IMR-90 (cell line): ENCODE measurements around the gene LRIG1. TPM values are rescaled to one million over a fixed set of nuclear protein-coding genes. Genes with fewer than 3 reads are reported as not detected.

Experiments
- ATAC-seq: fragments of 200-7000 bp; cut with Tn5 transposase; 2 replicates; pipeline ENCODE4 v1.9.1; 2020; ENCODE audit warnings: low read depth, mild to moderate bottlenecking, moderate library complexity
- BruUV-seq: library from RNA; stranded (reverse); fragments of 400-500 nt; replicated peaks from 2 replicates; lab custom pipeline; 2021; lab: Mats Ljungman, UMichigan
- CTCF ChIA-PET: fragments of 300-600 bp; formaldehyde crosslinking; extraction: SDS; loops from one replicate; lab custom pipeline; 2021; ENCODE audit warnings: antibody characterized with exemption; lab: Yijun Ruan, JAX
- POLR2A ChIA-PET: fragments of 300-600 bp; sonication (Branson Sonifier 250); formaldehyde crosslinking; loops from one replicate; lab custom pipeline; 2022; ENCODE audit warnings: antibody characterized with exemption; ENCODE audit not compliant: unreplicated experiment; lab: Charles Lee
- DNase-seq: peaks from one replicate; pipeline ENCODE4 v3.0.0; 2013
- H2AFZ ChIP-seq: replicated peaks from 2 replicates; pipeline ENCODE3; 2013; ENCODE audit warnings: low read length, mild to moderate bottlenecking; ENCODE audit not compliant: poor library complexity
- H2AK5ac ChIP-seq: 2 replicates; pipeline ENCODE4 v1.6.1; 2013; ENCODE audit warnings: low read depth, low read length, inconsistent platforms
- H2AK9ac ChIP-seq: replicated peaks from 2 replicates; pipeline ENCODE3; 2013; ENCODE audit warnings: mild to moderate bottlenecking, low read depth, low read length, moderate library complexity; ENCODE audit not compliant: poor library complexity
- H2BK120ac ChIP-seq: 2 replicates; pipeline ENCODE4 v1.6.1; 2013; ENCODE audit warnings: low read depth, low read length, inconsistent platforms
- H2BK15ac ChIP-seq: 3 replicates; pipeline ENCODE4 v1.6.1; 2013; ENCODE audit warnings: low read depth, low read length, inconsistent platforms
- H2BK20ac ChIP-seq: 2 replicates; pipeline ENCODE4 v1.6.1; 2013; ENCODE audit warnings: low read depth, mild to moderate bottlenecking, inconsistent platforms, low read length, moderate library complexity
- H2BK5ac ChIP-seq: 2 replicates; pipeline ENCODE4 v1.6.1; 2013; ENCODE audit warnings: mild to moderate bottlenecking, low read depth, low read length, inconsistent platforms; ENCODE audit not compliant: poor library complexity, severe bottlenecking
- H3K14ac ChIP-seq: replicated peaks from 2 replicates; pipeline ENCODE4 v1.6.1; 2013; ENCODE audit warnings: low read depth, low read length, inconsistent platforms
- H3K18ac ChIP-seq: 2 replicates; pipeline ENCODE4 v1.6.1; 2013; ENCODE audit warnings: low read depth, low read length, control low read depth
- H3K23ac ChIP-seq: 2 replicates; pipeline ENCODE4 v1.6.1; 2013; ENCODE audit warnings: low read depth, low read length, inconsistent platforms
- H3K27ac ChIP-seq: 2 replicates; pipeline ENCODE4 v1.5.1; 2013; ENCODE audit warnings: mild to moderate bottlenecking, control low read depth, low read length; ENCODE audit not compliant: insufficient read depth
- H3K27me3 ChIP-seq: 2 replicates; pipeline ENCODE4 v1.6.1; 2013; ENCODE audit warnings: low read length; ENCODE audit not compliant: control insufficient read depth, insufficient read depth
- H3K36me3 ChIP-seq: 2 replicates; pipeline ENCODE4 v1.6.1; 2013; ENCODE audit warnings: low read length, mixed read lengths; ENCODE audit not compliant: control insufficient read depth, insufficient read depth
- H3K4ac ChIP-seq: 2 replicates; pipeline ENCODE4 v1.6.1; 2013; ENCODE audit warnings: low read depth, low read length, inconsistent platforms
- H3K4me1 ChIP-seq: 2 replicates; pipeline ENCODE4 v1.6.1; 2013; ENCODE audit warnings: low read length, mixed read lengths; ENCODE audit not compliant: control insufficient read depth, insufficient read depth
- H3K4me2 ChIP-seq: 2 replicates; pipeline ENCODE4 v1.6.1; 2013; ENCODE audit warnings: low read depth, mild to moderate bottlenecking, control low read depth, low read length, moderate library complexity
- H3K4me3 ChIP-seq: 2 replicates; pipeline ENCODE4 v1.5.1; 2013; ENCODE audit warnings: low read depth, mild to moderate bottlenecking, control low read depth, low read length, moderate library complexity; ENCODE audit not compliant: insufficient read depth
- H3K56ac ChIP-seq: 2 replicates; pipeline ENCODE4 v1.6.1; 2013; ENCODE audit warnings: low read length, inconsistent platforms; ENCODE audit not compliant: insufficient read depth; ENCODE audit errors: extremely low read depth
- H3K79me1 ChIP-seq, 2 experiments: 2 replicates each; pipeline ENCODE4 v1.6.1; 2013; ENCODE audit warnings: low read length in 2 of 2, inconsistent platforms in 1 of 2, low read depth in 1 of 2
- H3K9ac ChIP-seq: 2 replicates; pipeline ENCODE4 v1.6.1; 2013; ENCODE audit warnings: low read depth, low read length, control low read depth
- H3K9me1 ChIP-seq: 2 replicates; pipeline ENCODE4 v1.6.1; 2013; ENCODE audit warnings: low read length, inconsistent platforms; ENCODE audit not compliant: insufficient read depth
- H3K9me3 ChIP-seq: 2 replicates; pipeline ENCODE4 v1.6.1; 2013; ENCODE audit warnings: low read length; ENCODE audit not compliant: control insufficient read depth, insufficient read depth
- H4K20me1 ChIP-seq: 2 replicates; pipeline ENCODE4 v1.6.1; 2013; ENCODE audit warnings: low read length, inconsistent platforms; ENCODE audit not compliant: insufficient read depth
- H4K5ac ChIP-seq: 2 replicates; pipeline ENCODE4 v1.6.1; 2013; ENCODE audit warnings: mild to moderate bottlenecking, low read depth, low read length, control low read depth
- H4K8ac ChIP-seq, 2 experiments: 2 replicates each; pipeline ENCODE4 v1.6.1; 2013; ENCODE audit warnings: low read depth in 2 of 2, low read length in 2 of 2, control low read depth in 1 of 2, inconsistent platforms in 1 of 2
- H4K91ac ChIP-seq: 2 replicates; pipeline ENCODE4 v1.6.1; 2013; ENCODE audit warnings: low read depth, low read length, inconsistent platforms; ENCODE audit not compliant: insufficient read depth
- BHLHE40 ChIP-seq: fragments of 150-350 bp; IDR thresholded peaks from 2 replicates; pipeline ENCODE4 v1.6.1; 2016; ENCODE audit warnings: mild to moderate bottlenecking, low read depth, low read length
- CEBPB ChIP-seq: IDR thresholded peaks from 2 replicates; pipeline ENCODE4 v1.6.1; 2012; ENCODE audit warnings: low read depth, low read length, improper control_type of control experiment
- CHD1 ChIP-seq: IDR thresholded peaks from 2 replicates; pipeline ENCODE4 v1.6.1; 2012; ENCODE audit warnings: low read depth, low read length, improper control_type of control experiment
- CTCF ChIP-seq: conservative IDR thresholded peaks from 2 replicates; pipeline ENCODE4 v1.5.1; 2012; ENCODE audit warnings: mild to moderate bottlenecking, low read depth, low read length, improper control_type of control experiment
- ELK1 ChIP-seq: fragments of 150-350 bp; IDR thresholded peaks from 2 replicates; pipeline ENCODE4 v1.6.1; 2016; ENCODE audit warnings: low read depth, mild to moderate bottlenecking, low read length, moderate library complexity, borderline replicate concordance
- FOS ChIP-seq: fragments of 150-350 bp; IDR thresholded peaks from 2 replicates; pipeline ENCODE4 v1.6.1; 2016; ENCODE audit warnings: low read depth, low read length
- MAFK ChIP-seq: IDR thresholded peaks from 2 replicates; pipeline ENCODE4 v1.6.1; 2012; ENCODE audit warnings: low read depth, low read length, improper control_type of control experiment
- MAZ ChIP-seq: IDR thresholded peaks from 2 replicates; pipeline ENCODE4 v1.6.1; 2012; ENCODE audit warnings: low read depth, mild to moderate bottlenecking, low read length, improper control_type of control experiment, moderate library complexity, borderline replicate concordance
- MXI1 ChIP-seq: IDR thresholded peaks from 2 replicates; pipeline ENCODE4 v1.6.1; 2012; ENCODE audit warnings: low read depth, mild to moderate bottlenecking, low read length, moderate library complexity, borderline replicate concordance
- NFE2L2 ChIP-seq: fragments of 150-350 bp; IDR thresholded peaks from 2 replicates; pipeline ENCODE4 v1.6.1; 2016; ENCODE audit warnings: low read depth, mild to moderate bottlenecking, low read length
- POLR2A ChIP-seq: IDR thresholded peaks from 2 replicates; pipeline ENCODE4 v1.6.1; 2012; ENCODE audit warnings: mild to moderate bottlenecking, low read depth, low read length
- RAD21 ChIP-seq: IDR thresholded peaks from 2 replicates; pipeline ENCODE4 v1.6.1; 2012; ENCODE audit warnings: low read length, improper control_type of control experiment
- RCOR1 ChIP-seq: IDR thresholded peaks from 2 replicates; pipeline ENCODE4 v1.6.1; 2012; ENCODE audit warnings: mild to moderate bottlenecking, low read length, improper control_type of control experiment; ENCODE audit not compliant: insufficient replicate concordance
- RFX5 ChIP-seq: IDR thresholded peaks from 2 replicates; pipeline ENCODE4 v1.8.0; 2012; ENCODE audit warnings: low read depth, mild to moderate bottlenecking, low read length, moderate library complexity
- SMC3 ChIP-seq: fragments of 150-350 bp; IDR thresholded peaks from 2 replicates; pipeline ENCODE4 v1.6.1; 2016; ENCODE audit warnings: low read depth, mild to moderate bottlenecking, antibody characterized with exemption, low read length, moderate library complexity
- USF2 ChIP-seq: fragments of 150-350 bp; IDR thresholded peaks from 2 replicates; pipeline ENCODE4 v1.6.1; 2017; ENCODE audit warnings: mild to moderate bottlenecking, antibody characterized with exemption, low read length, low read depth
- WGBS, 2 experiments: methylation state at CpG; one replicate each; pipeline versions ENCODE4 v1.1.5 to v1.1.7; 2013; ENCODE audit warnings: missing lambda C conversion rate in 2 of 2; ENCODE audit not compliant: insufficient read length in 1 of 2; ENCODE audit errors: extremely low coverage in 2 of 2; 5-methylcytosine and 5-hydroxymethylcytosine counted together
- dilution Hi-C: fragments of 300-500 bp; cut with HindIII; formaldehyde crosslinking; loops from one replicate; pipeline ENCODE4 v1.14.3; 2018; ENCODE audit warnings: low sequenced_read_pairs; ENCODE audit not compliant: unreplicated experiment
- in situ Hi-C: fragments of 300-500 bp; cut with MboI; formaldehyde crosslinking; loops from 3 replicates; pipeline ENCODE4 v1.14.3; 2019; ENCODE audit warnings: low sequenced_read_pairs, inconsistent platforms, mixed read lengths
- intact Hi-C: fragments of 100-400 bp; cut with micrococcal nuclease; formaldehyde crosslinking; loops from 2 replicates; pipeline ENCODE4 v1.10.0; 2022
- polyA plus RNA-seq, 3 experiments: library from polyadenylated mRNA; depleted of rRNA; stranded (reverse); fragments of >200 nt; gene quantifications; 2 replicates each; pipeline ENCODE4 v1.2.3, GENCODE V29; 2012; ENCODE audit warnings: low replicate concordance in 1 of 3
- total RNA-seq: library from RNA; depleted of rRNA; stranded (reverse); fragments of >200 nt; gene quantifications from 2 replicates; pipeline ENCODE4 v1.2.3, GENCODE V29; 2012

The LRIG1 gene
- total and polyA plus RNA-seq, 2 of the 4 experiments (the other 2 are of a cell fraction): 62.8 to 87.8 TPM

- Histone ChIP-seq H3K79me1 (peaks cover 6 to 43% of the 10 kb centered on the region in 2 experiments; a peak in 3 of 4 replicates), H3K9ac (no peak overlapping the region), H2BK5ac (no peak overlapping the region), H4K8ac (no peak overlapping the region), H2BK120ac (no peak overlapping the region; the same call in 1 of the 2 replicates), H4K20me1 (no peaks in the 10 kb centered on the region; the same call in 1 of the 2 replicates), H3K14ac (no peak overlapping the region), H2AK9ac (no peak overlapping the region), H3K27me3 (no peaks in the 10 kb centered on the region), H2BK20ac (no peak overlapping the region), H2BK15ac (peak overlapping the region; percentile 65; the same call in 1 of the 3 replicates), H3K27ac (no peak overlapping the region), H2AFZ (no peak overlapping the region), H4K5ac (no peak overlapping the region), H3K23ac (peak overlapping the region; percentile 34; the same call in 1 of the 2 replicates), H3K9me3 (no peaks in the 10 kb centered on the region), H3K4ac (peak overlapping the region; percentile 19; the same call in 1 of the 2 replicates), H2AK5ac (no peak overlapping the region; the same call in 1 of the 2 replicates), H4K91ac (no peak overlapping the region), H3K4me3 (no peak overlapping the region), H3K18ac (no peak overlapping the region), H3K56ac (no peak overlapping the region), H3K4me2 (no peak overlapping the region), H3K4me1 (peaks cover 20% of the 10 kb centered on the region), H3K36me3 (peaks cover 55% of the 10 kb centered on the region), H3K9me1 (peaks cover 13% of the 10 kb centered on the region; the same call in 1 of the 2 replicates)
- ChIA-PET CTCF (interaction anchor here (0.5 to 0.9 kb wide), 3 partner anchors 10 to 1287 kb away, joined by 3 to 4 read pairs (median 4); no protein-coding TSS in a partner anchor), POLR2A (no interaction called here)
- in situ Hi-C loops (loop anchor here (10.0 kb wide), 1 partner anchor 129 kb away; no protein-coding TSS in a partner anchor), intact Hi-C loops (loop anchor here (10.0 kb wide), 1 partner anchor 331 kb away; no protein-coding TSS in a partner anchor), dilution Hi-C loops (no loop called here)
- WGBS, 2 experiments: 59% methylated on average over 7 of the region's 15 CpGs; no CpG with 5 or more reads in 1 of the 2 experiments
- ATAC-seq (no peak), DNase-seq (no peak)
- BruUV-seq: no TSS peak
- TF ChIP-seq CTCF (no peak), SMC3 (no peak), RCOR1 (no peak), MAFK (no peak), RFX5 (no peak), USF2 (no peak), CEBPB (no peak), RAD21 (no peak), MAZ (no peak), CHD1 (no peak), POLR2A (no peak), MXI1 (no peak), BHLHE40 (no peak), NFE2L2 (no peak), FOS (no peak), ELK1 (no peak)
These were observed 96.6 kb downstream of the LRIG1 start for GRCh38 chr3:66404197-66404596.
